GM12878 (cell line): ENCODE results near the gene EGFL8. TPM values are rescaled to one million over a fixed set of nuclear protein-coding genes. Genes with fewer than 3 reads are reported as not detected.

ENCODE experiments used
- ATAC-seq: fragments of 200-7000 bp; cut with Tn5 transposase; 3 replicates; pipeline ENCODE4 v1.9.1; 2020; ENCODE audit warnings: mild to moderate bottlenecking, moderate library complexity
- BruUV-seq: library from RNA; stranded (reverse); fragments of 400-500 nt; replicated peaks from 2 replicates; lab custom pipeline; 2021; lab: Mats Ljungman, UMichigan
- CTCF ChIA-PET: fragments of 300-600 bp; sonication (Branson Sonifier 250); formaldehyde crosslinking; extraction: SDS; loops from one replicate; lab custom pipeline; 2021; ENCODE audit warnings: inconsistent platforms; lab: Yijun Ruan, JAX
- POLR2A ChIA-PET: fragments of 350-600 bp; formaldehyde crosslinking; extraction: SDS; loops from one replicate; lab custom pipeline; 2021; ENCODE audit warnings: inconsistent platforms; lab: Charles Lee
- RAD21 ChIA-PET: fragments of 300-600 bp; sonication (Branson Sonifier 250); formaldehyde crosslinking; loops from one replicate; lab custom pipeline; 2023; ENCODE audit warnings: antibody characterized with exemption; ENCODE audit not compliant: unreplicated experiment; lab: Charles Lee
- SMC1A ChIA-PET: fragments of 300-600 bp; sonication (Branson Sonifier 250); formaldehyde crosslinking; loops from one replicate; lab custom pipeline; 2023; ENCODE audit not compliant: unreplicated experiment, uncharacterized antibody; lab: Charles Lee
- DNase-seq: peaks from one replicate; pipeline ENCODE4 v3.0.0-alpha.2; 2011; ENCODE audit warnings: low read depth, low spot score
- FAIRE-seq: peaks from 3 replicates; lab custom pipeline; 2011; peaks lifted over from hg19 to GRCh38; lab: Jason Lieb, UNC
- H2AFZ ChIP-seq: 2 replicates; pipeline ENCODE4 v1.6.0; 2011; ENCODE audit warnings: low read depth, low read length, control low read depth; ENCODE audit not compliant: control insufficient read depth
- H3K27ac ChIP-seq: 2 replicates; pipeline ENCODE4 v1.5.1; 2011; ENCODE audit warnings: control low read depth; ENCODE audit not compliant: control insufficient read depth, insufficient read depth
- H3K27me3 ChIP-seq, 2 experiments: replicated peaks in 1 of 2; 2 replicates each; pipeline versions ENCODE4 v1.6.0 to v1.6.1; 2011; ENCODE audit warnings: low read length in 1 of 2; ENCODE audit not compliant: control insufficient read depth in 2 of 2, insufficient read depth in 2 of 2
- H3K36me3 ChIP-seq, 2 experiments: 2 replicates each; pipeline ENCODE4 v1.5.1; 2011; ENCODE audit warnings: low read length in 1 of 2; ENCODE audit not compliant: control insufficient read depth in 2 of 2, insufficient read depth in 2 of 2
- H3K4me1 ChIP-seq: 2 replicates; pipeline ENCODE4 v1.6.1; 2011; ENCODE audit warnings: mild to moderate bottlenecking, low read length, moderate library complexity, mixed read lengths; ENCODE audit not compliant: control insufficient read depth, insufficient read depth
- H3K4me2 ChIP-seq: 2 replicates; pipeline ENCODE4 v1.6.0; 2011; ENCODE audit warnings: control low read depth; ENCODE audit not compliant: control insufficient read depth, insufficient read depth
- H3K4me3 ChIP-seq: fragments of 200-600 bp; sonication (generic); 2 replicates; pipeline ENCODE4 v1.5.1; 2016
- H3K79me2 ChIP-seq: 2 replicates; pipeline ENCODE4 v1.6.0; 2011; ENCODE audit warnings: low read length; ENCODE audit not compliant: control insufficient read depth, insufficient read depth
- H3K9ac ChIP-seq: 2 replicates; pipeline ENCODE4 v1.8.0; 2011; ENCODE audit warnings: low read length, control low read depth, mixed read lengths; ENCODE audit not compliant: control insufficient read depth, insufficient read depth
- H3K9me3 ChIP-seq: replicated peaks from 3 replicates; pipeline ENCODE4 v1.5.1; 2011; ENCODE audit warnings: mild to moderate bottlenecking, low read length; ENCODE audit not compliant: control insufficient read depth, insufficient read depth
- H4K20me1 ChIP-seq: 2 replicates; pipeline ENCODE4 v1.6.0; 2011; ENCODE audit not compliant: control insufficient read depth, insufficient read depth
- EGR1 ChIP-seq, 2 experiments: IDR thresholded peaks; 1 replicate in 1 of 2; 2 replicates in 1 of 2; pipeline ENCODE4 v1.6.1; 2011 to 2012; ENCODE audit warnings: low read depth in 2 of 2, low read length in 2 of 2, borderline replicate concordance in 1 of 2, mild to moderate bottlenecking in 1 of 2, moderate library complexity in 1 of 2
- GABPA ChIP-seq: IDR thresholded peaks from 2 replicates; pipeline ENCODE4 v1.6.1; 2014; ENCODE audit warnings: antibody characterized with exemption, low read depth, mild to moderate bottlenecking, inconsistent platforms
- IKZF2 ChIP-seq, 2 experiments: fragments of 450-650 bp; IDR thresholded peaks; 2 replicates each; pipeline ENCODE4 v1.6.1; 2017; ENCODE audit warnings: mild to moderate bottlenecking in 2 of 2, moderate library complexity in 2 of 2
- MEF2B ChIP-seq: fragments of 450-650 bp; IDR thresholded peaks from 2 replicates; pipeline ENCODE4 v1.6.1; 2018; ENCODE audit warnings: mild to moderate bottlenecking, moderate library complexity; ENCODE audit not compliant: partially characterized antibody, poor library complexity, severe bottlenecking
- MTA2 ChIP-seq: fragments of 450-650 bp; IDR thresholded peaks from 2 replicates; pipeline ENCODE4 v1.6.1; 2016; ENCODE audit warnings: low read depth, mild to moderate bottlenecking, moderate library complexity
- NFIC ChIP-seq: IDR thresholded peaks from 2 replicates; pipeline ENCODE4 v1.6.1; 2012; ENCODE audit warnings: low read depth, mild to moderate bottlenecking, inconsistent platforms, low read length, moderate library complexity
- PAX5 ChIP-seq: IDR thresholded peaks from 2 replicates; pipeline ENCODE4 v1.6.1; 2011; ENCODE audit warnings: low read depth, low read length, borderline replicate concordance
- POLR2AphosphoS5 ChIP-seq: IDR thresholded peaks from 2 replicates; pipeline ENCODE4 v1.6.1; 2011; ENCODE audit warnings: mild to moderate bottlenecking, low read length, inconsistent platforms
- POU2F2 ChIP-seq: IDR thresholded peaks from 3 replicates; pipeline ENCODE4 v1.6.1; 2011; ENCODE audit warnings: low read depth, mild to moderate bottlenecking, low read length, borderline replicate concordance
- WRNIP1 ChIP-seq: IDR thresholded peaks from 2 replicates; pipeline ENCODE4 v1.6.1; 2011; ENCODE audit warnings: low read depth, low read length, improper control_type of control experiment, borderline replicate concordance
- ZBED1 ChIP-seq: IDR thresholded peaks from 2 replicates; pipeline ENCODE4 v1.6.1; 2016; ENCODE audit warnings: borderline replicate concordance
- ZNF207 ChIP-seq: fragments of 450-650 bp; IDR thresholded peaks from 2 replicates; pipeline ENCODE4 v1.6.1; 2014; ENCODE audit warnings: antibody characterized with exemption, mild to moderate bottlenecking, borderline replicate concordance
- WGBS: methylation state at CpG from one replicate; pipeline ENCODE4 v1.1.6; 2016; ENCODE audit warnings: low lambda C conversion rate; ENCODE audit not compliant: insufficient replicate concordance, insufficient coverage; ENCODE audit errors: missing lambda C conversion rate; 5-methylcytosine and 5-hydroxymethylcytosine counted together
- in situ Hi-C: fragments of 300-500 bp; cut with MboI; formaldehyde crosslinking; loops from 9 replicates; pipeline ENCODE4 v1.14.3; 2018; ENCODE audit warnings: mixed read lengths
- intact Hi-C: fragments of 100-400 bp; cut with micrococcal nuclease; formaldehyde crosslinking; loops from one replicate; pipeline ENCODE4 v1.14.2; 2022; ENCODE audit not compliant: unreplicated experiment
- polyA plus RNA-seq, 11 experiments: library from polyadenylated mRNA; depleted of rRNA in 4 of 11; unstranded in 6 of 11; stranded (reverse) in 5 of 11; fragments of >200 nt; fragmentation: Nextera tagmentation in 4 of 11; fragmentation: Illumina TruSeq in 1 of 11; extraction: Ambion mirVana in 4 of 11; extraction: Trizol in 1 of 11; gene quantifications; 1 replicate in 1 of 11; 2 replicates in 10 of 11; pipeline versions ENCODE4 v1.2.1 to v1.2.3, GENCODE V29; 2011 to 2016; ENCODE audit warnings: inconsistent platforms in 2 of 11, missing spikeins in 2 of 11, low read depth in 1 of 11
- total RNA-seq, 4 experiments: library from RNA; depleted of rRNA in 3 of 4; stranded (reverse); fragments of >200 nt in 3 of 4; fragmentation: Illumina TruSeq in 1 of 4; extraction: Trizol in 1 of 4; gene quantifications; 2 replicates each; pipeline versions ENCODE4 v1.2.1 to v1.2.3, GENCODE V29; 2013 to 2021
- TF ChIP-seq, protein P1 (sequence below), 3 experiments: IDR thresholded peaks in 2 of 3; conservative IDR thresholded peaks in 1 of 3; 2 replicates each; pipeline ENCODE4 v1.5.1; 2011; ENCODE audit warnings: low read depth in 3 of 3, low read length in 3 of 3, mild to moderate bottlenecking in 3 of 3, control low read depth in 2 of 3, moderate library complexity in 2 of 3, inconsistent platforms in 1 of 3, mixed read lengths in 1 of 3; ENCODE audit not compliant: control insufficient read depth in 2 of 3, insufficient read depth in 1 of 3; ENCODE audit errors: extremely low read depth in 1 of 3
- TF ChIP-seq, protein P2 (sequence below): IDR thresholded peaks from 2 replicates; pipeline ENCODE4 v1.6.1; 2011; ENCODE audit warnings: low read depth, low read length, improper control_type of control experiment, borderline replicate concordance
- TF ChIP-seq, protein P3 (sequence below): fragments of 450-650 bp; conservative IDR thresholded peaks from 2 replicates; pipeline ENCODE4 v1.6.1; 2017; ENCODE audit warnings: mild to moderate bottlenecking, moderate library complexity
- TF ChIP-seq, protein P4 (sequence below): IDR thresholded peaks from 2 replicates; pipeline ENCODE4 v1.6.1; 2012; ENCODE audit warnings: low read depth, low read length, improper control_type of control experiment

EGFL8 gene
- total and polyA plus RNA-seq, 10 of the 15 experiments (the other 5 are each of a cell fraction or from before 2014, with no cell fraction given) = 0.07 to 3.5 (median 1.4) TPM

DNA sequence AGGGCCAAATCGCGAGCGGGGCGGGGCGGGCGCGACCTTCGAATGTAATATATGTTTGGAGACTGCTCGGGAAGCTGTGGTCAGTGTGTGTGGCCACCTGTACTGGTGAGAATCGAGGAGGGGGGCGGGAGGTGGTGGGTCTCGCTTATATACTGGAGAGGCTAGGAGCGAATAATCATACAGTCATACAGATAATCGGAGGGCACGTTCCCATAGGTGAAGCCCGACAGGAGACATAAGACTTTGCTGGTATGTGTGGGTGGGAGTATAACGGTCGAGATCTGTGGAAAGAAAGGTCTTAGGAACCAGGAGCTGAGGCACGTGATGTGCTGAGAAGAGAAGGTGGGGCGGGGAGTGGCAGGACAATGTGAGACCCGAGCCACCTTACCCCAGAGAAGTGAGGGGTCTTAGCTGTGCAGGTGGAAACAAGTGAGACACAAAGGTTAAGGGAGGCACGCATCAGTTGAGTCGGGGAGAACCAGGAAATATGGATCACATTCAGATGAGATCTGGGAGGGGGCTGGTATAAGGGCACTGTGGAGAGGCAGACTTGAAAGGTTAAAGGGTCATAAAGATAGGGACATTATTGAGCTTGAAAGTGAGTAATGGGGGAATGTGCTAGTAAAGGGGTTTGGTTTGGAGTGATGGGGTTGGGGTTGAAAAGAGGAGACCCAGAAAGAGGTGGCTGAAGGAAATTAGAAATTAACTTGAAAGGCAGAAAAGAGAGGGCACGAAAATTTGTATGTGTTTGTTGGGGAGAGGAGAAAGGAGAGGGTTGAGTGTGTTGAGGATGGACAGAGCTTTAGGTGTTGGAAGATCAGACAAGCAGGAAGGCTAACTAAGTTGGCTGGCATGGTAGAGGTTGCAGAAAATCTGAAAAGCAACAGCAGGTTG is 14.4 kb downstream of the EGFL8 start:
- BruUV-seq = TSS peak; percentile 82
- ChIA-PET CTCF (interaction anchor here (0.7 to 2.2 kb wide), 5 partner anchors 12 to 50 kb away, joined by 3 to 19 read pairs (median 3); partner anchors contain the start of gene GPSM3), RAD21 (interaction anchor here (1.1 to 1.9 kb wide), 4 partner anchors 10 to 17 kb away, joined by 6 to 9 read pairs (median 6); partner anchors contain the start of gene GPSM3), POLR2A (interaction anchor here (0.6 to 5.7 kb wide), 6 partner anchors 11 to 1252 kb away, joined by 3 to 123 read pairs (median 7); partner anchors contain the start of genes ATF6B, GPSM3 and PBX2), SMC1A (interaction anchor here (1.7 to 4.2 kb wide), 2 partner anchors 10 to 13 kb away, joined by 6 to 41 read pairs; partner anchors contain the start of genes GPSM3 and PBX2)
- Histone ChIP-seq H3K9me3 (no peaks in the 10 kb centered on the region), H3K4me1 (peaks cover 10% of the 10 kb centered on the region), H3K36me3 (peaks cover under 1 to 3% of the 10 kb centered on the region in 2 experiments; a peak in 3 of 4 replicates), H3K9ac (peak overlapping the region; percentile 91), H3K27me3 (no peaks in the 10 kb centered on the region), H3K27ac (peak overlapping the region; percentile 79), H3K4me2 (peak overlapping the region; percentile 77), H2AFZ (peak overlapping the region; percentile 35), H3K4me3 (peak overlapping the region; percentile 86), H3K79me2 (peaks cover 22% of the 10 kb centered on the region), H4K20me1 (no peaks in the 10 kb centered on the region)
- intact Hi-C loops (no loop called here), in situ Hi-C loops (no loop called here)
- FAIRE-seq = peak; percentile 44
- ATAC-seq = no peak
- DNase-seq = no peak
- 3% methylated on average over 15 of the region's 24 CpGs for WGBS
- TF ChIP-seq GABPA (no peak), MEF2B (peak; percentile 11), NFIC (no peak), IKZF2 (IDR thresholded peaks at IDR 0.05) (peak; percentile 16 to 34; a peak in 2 of 4 replicates), MTA2 (peak; percentile 23; the same call in 1 of the 2 replicates), POLR2AphosphoS5 (peak; percentile 26; the same call in 1 of the 2 replicates), PAX5 (no peak), POU2F2 (no peak), EGR1 (IDR thresholded peaks at IDR 0.05; ENCODE audit: borderline replicate concordance in 1 of 2, low read depth in 2 of 2, low read length in 2 of 2) (0 out of 3 replicates have a peak, but pooled peaks of 1 of the 2 experiments have one; percentile 10), ZBED1 (no peak), ZNF207 (no peak), WRNIP1 (no peak)
- TF ChIP-seq, protein P1, sequence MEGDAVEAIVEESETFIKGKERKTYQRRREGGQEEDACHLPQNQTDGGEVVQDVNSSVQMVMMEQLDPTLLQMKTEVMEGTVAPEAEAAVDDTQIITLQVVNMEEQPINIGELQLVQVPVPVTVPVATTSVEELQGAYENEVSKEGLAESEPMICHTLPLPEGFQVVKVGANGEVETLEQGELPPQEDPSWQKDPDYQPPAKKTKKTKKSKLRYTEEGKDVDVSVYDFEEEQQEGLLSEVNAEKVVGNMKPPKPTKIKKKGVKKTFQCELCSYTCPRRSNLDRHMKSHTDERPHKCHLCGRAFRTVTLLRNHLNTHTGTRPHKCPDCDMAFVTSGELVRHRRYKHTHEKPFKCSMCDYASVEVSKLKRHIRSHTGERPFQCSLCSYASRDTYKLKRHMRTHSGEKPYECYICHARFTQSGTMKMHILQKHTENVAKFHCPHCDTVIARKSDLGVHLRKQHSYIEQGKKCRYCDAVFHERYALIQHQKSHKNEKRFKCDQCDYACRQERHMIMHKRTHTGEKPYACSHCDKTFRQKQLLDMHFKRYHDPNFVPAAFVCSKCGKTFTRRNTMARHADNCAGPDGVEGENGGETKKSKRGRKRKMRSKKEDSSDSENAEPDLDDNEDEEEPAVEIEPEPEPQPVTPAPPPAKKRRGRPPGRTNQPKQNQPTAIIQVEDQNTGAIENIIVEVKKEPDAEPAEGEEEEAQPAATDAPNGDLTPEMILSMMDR (IDR thresholded peaks at IDR 0.05 in 2 of 3, conservative IDR thresholded peaks at IDR 0.05 in 1 of 3; ENCODE audit: control insufficient read depth in 2 of 3, extremely low read depth in 1 of 3, insufficient read depth in 1 of 3, low read depth in 3 of 3, low read length in 3 of 3) = no peak
- TF ChIP-seq, protein P2, sequence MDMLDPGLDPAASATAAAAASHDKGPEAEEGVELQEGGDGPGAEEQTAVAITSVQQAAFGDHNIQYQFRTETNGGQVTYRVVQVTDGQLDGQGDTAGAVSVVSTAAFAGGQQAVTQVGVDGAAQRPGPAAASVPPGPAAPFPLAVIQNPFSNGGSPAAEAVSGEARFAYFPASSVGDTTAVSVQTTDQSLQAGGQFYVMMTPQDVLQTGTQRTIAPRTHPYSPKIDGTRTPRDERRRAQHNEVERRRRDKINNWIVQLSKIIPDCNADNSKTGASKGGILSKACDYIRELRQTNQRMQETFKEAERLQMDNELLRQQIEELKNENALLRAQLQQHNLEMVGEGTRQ = no peak
- TF ChIP-seq, protein P3, sequence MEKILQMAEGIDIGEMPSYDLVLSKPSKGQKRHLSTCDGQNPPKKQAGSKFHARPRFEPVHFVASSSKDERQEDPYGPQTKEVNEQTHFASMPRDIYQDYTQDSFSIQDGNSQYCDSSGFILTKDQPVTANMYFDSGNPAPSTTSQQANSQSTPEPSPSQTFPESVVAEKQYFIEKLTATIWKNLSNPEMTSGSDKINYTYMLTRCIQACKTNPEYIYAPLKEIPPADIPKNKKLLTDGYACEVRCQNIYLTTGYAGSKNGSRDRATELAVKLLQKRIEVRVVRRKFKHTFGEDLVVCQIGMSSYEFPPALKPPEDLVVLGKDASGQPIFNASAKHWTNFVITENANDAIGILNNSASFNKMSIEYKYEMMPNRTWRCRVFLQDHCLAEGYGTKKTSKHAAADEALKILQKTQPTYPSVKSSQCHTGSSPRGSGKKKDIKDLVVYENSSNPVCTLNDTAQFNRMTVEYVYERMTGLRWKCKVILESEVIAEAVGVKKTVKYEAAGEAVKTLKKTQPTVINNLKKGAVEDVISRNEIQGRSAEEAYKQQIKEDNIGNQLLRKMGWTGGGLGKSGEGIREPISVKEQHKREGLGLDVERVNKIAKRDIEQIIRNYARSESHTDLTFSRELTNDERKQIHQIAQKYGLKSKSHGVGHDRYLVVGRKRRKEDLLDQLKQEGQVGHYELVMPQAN = peak; percentile 94
- TF ChIP-seq, protein P4, sequence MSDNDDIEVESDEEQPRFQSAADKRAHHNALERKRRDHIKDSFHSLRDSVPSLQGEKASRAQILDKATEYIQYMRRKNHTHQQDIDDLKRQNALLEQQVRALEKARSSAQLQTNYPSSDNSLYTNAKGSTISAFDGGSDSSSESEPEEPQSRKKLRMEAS = 0 out of 2 replicates have a peak, but pooled peaks have one; percentile 14
